Keratinocyte (primary cell): Measurements from ENCODE around the gene ARID5A.

Experiments
- CTCF ChIP-seq, 3 experiments: IDR thresholded peaks in 1 of 3; conservative IDR thresholded peaks in 1 of 3; optimal IDR thresholded peaks in 1 of 3; 2 replicates in 2 of 3; 3 replicates in 1 of 3; pipeline versions ENCODE3 to v1.5.1; 2011; ENCODE audit warnings: low read length in 3 of 3, mild to moderate bottlenecking in 3 of 3, moderate library complexity in 2 of 3, control low read depth in 1 of 3, inconsistent platforms in 1 of 3; ENCODE audit not compliant: insufficient read depth in 2 of 3; ENCODE audit errors: extremely low read depth in 1 of 3
- EZH2 ChIP-seq: IDR thresholded peaks from one replicate; pipeline ENCODE4 v1.6.1; 2012; ENCODE audit warnings: inconsistent platforms, mild to moderate bottlenecking, low read length, moderate library complexity

- TF ChIP-seq CTCF (optimal IDR thresholded peaks at IDR 0.05 in 1 of 3, IDR thresholded peaks at IDR 0.05 in 1 of 3, conservative IDR thresholded peaks at IDR 0.05 in 1 of 3; ENCODE audit: extremely low read depth in 1 of 3, insufficient read depth in 2 of 3, low read length in 3 of 3) (no peak), EZH2 (no peak)
These were observed 8.4 kb upstream of the ARID5A start for GRCh38 chr2:96528006-96528699.
